AG09319 (cell line): Measurements from ENCODE around the gene GABBR2.

ENCODE experiments used
- DNase-seq: peaks from one replicate; pipeline ENCODE4 v3.0.0-alpha.2; 2010; ENCODE audit warnings: low read depth; ENCODE audit errors: extremely low read depth
- TF ChIP-seq, protein P1 (sequence below): IDR thresholded peaks from 2 replicates; pipeline ENCODE4 v1.5.1; 2011; ENCODE audit warnings: low read depth, mild to moderate bottlenecking, inconsistent platforms, low read length, moderate library complexity

The GABBR2 gene

GRCh38 chr9:98409719-98410118 is 299.0 kb downstream of the GABBR2 start:
- DNase-seq: no peak
- TF ChIP-seq, protein P1, sequence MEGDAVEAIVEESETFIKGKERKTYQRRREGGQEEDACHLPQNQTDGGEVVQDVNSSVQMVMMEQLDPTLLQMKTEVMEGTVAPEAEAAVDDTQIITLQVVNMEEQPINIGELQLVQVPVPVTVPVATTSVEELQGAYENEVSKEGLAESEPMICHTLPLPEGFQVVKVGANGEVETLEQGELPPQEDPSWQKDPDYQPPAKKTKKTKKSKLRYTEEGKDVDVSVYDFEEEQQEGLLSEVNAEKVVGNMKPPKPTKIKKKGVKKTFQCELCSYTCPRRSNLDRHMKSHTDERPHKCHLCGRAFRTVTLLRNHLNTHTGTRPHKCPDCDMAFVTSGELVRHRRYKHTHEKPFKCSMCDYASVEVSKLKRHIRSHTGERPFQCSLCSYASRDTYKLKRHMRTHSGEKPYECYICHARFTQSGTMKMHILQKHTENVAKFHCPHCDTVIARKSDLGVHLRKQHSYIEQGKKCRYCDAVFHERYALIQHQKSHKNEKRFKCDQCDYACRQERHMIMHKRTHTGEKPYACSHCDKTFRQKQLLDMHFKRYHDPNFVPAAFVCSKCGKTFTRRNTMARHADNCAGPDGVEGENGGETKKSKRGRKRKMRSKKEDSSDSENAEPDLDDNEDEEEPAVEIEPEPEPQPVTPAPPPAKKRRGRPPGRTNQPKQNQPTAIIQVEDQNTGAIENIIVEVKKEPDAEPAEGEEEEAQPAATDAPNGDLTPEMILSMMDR: no peak

DNA sequence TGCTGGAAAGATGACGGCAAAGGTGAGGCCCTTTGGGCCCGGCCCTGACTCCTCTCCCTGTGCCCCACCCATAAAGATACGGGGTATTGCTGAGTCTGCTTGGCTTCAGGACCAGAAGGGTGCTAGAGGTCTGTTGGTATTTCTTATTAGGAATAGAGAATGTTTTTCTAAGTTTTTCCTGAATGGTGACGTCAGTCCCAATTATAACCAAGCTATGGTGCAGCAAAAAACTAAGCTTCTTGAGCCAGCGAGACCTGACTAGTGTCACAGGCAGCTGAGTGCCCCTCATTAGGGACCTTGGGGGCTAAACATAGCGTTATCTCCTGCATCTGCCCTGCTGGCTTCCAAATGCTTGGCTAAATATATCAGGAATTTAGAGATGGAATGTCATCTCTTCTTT is 302.3 kb downstream of the GABBR2 start:
- TF ChIP-seq, protein P1: no peak
- no peak for DNase-seq

- TF ChIP-seq, protein P1: no peak
- no peak for DNase-seq
These were observed 304.5 kb downstream of the GABBR2 start for GRCh38 chr9:98404237-98404636.

DNA sequence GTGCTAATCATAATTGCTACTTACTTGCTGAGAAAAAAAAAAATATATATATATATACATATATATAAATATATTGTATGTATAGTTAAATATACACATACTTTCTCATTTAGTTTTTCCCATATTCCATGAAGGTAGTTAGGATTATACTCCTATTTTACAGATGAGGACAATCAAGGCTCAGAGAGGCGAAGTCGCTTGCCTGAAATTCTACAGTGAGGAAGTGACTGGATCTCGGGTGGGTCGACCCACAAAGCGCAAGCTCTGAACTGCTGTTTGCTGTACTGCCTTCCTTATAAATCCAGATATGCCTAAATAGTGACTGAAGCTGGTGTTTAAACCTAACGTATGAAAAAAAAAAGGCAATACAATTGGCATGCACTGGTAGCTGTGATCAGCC is 305.0 kb downstream of the GABBR2 start:
- DNase-seq: no peak
- TF ChIP-seq, protein P1: no peak

- TF ChIP-seq, protein P1: no peak
These were observed 306.5 kb downstream of the GABBR2 start for GRCh38 chr9:98402019-98402840.

DNA sequence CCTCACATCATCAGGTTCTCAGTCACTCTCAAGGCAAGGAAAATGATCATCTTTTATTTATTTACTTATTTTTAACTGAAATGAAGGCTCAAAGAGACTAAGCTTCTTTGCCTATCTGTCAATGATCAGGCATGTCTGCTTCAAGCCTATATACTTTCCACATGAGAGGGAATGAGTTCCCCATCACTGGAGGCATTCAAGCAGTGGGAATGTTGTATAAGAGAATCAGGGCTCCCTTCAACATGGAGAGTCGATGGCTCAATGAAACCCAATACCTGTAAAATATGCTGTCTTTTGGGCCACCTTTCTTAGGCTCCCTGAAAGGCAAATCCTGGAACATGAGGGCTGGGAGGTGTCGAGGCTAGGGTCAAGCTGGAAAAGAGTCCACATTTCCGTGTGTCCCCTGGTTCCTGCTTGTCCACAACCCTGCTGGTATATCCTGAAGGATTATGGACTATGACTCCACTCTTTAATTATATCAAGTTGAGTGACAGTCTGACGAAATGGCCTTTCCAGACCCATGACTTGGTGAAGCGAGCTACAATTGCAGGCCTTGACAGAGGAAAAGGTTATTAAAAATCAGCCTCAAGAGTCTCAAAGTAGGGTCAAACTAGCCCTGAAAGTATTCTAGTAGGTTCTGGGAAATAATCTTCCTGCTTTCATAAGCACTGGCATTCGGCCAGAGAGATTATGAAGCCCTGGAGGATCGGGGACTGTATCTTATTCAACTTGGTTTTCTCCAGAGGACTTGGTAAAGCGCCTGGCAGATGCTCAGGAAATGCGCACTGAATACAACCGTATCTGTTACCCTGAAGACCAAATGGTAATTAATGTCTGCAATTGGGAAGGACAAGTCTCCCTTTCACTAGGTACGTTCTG is 307.4 kb downstream of the GABBR2 start:
- DNase-seq: no peak
- TF ChIP-seq, protein P1: no peak

More at GRCh38 chr9:98402019-98402840, 306.5 kb downstream of the GABBR2 start:
- DNase-seq: no peak
